ENCODE measurements around the gene MOV10L1. TPM values are rescaled to one million over a fixed set of nuclear protein-coding genes. Genes with fewer than 3 reads are reported as not detected.
A peak's percentile ranks its signal among the peaks of the same experiment; 100 is the strongest.

The MOV10L1 gene
- total and polyA plus RNA-seq, 9 of the 15 experiments (the other 6 are each of a cell fraction or from before 2014, with no cell fraction given): 0.06 to 0.43 (median 0.15) TPM

- 59% methylated on average over 4 of the region's 6 CpGs for WGBS (ENCODE audit: insufficient coverage, low coverage, missing lambda C conversion rate)
- Histone ChIP-seq H3K27me3 (ENCODE audit: control insufficient read depth in 2 of 2, insufficient read depth in 2 of 2, low read length in 2 of 2) (no peaks in the 10 kb centered on the region), H3K4me1 (replicated peaks in 1 of 2; ENCODE audit: control insufficient read depth in 2 of 2, insufficient read depth in 2 of 2, low read length in 2 of 2) (peaks cover 8 to 60% of the 10 kb centered on the region in 2 experiments; a peak in 4 of 5 replicates), H3K9me1 (ENCODE audit: control insufficient read depth, insufficient read depth, low read length) (no peaks in the 10 kb centered on the region), H3K9me3 (replicated peaks; ENCODE audit: control insufficient read depth, insufficient read depth, low read depth, low read length) (no peaks in the 10 kb centered on the region), H3K9ac (ENCODE audit: insufficient read depth in 1 of 2, low read depth in 2 of 2, low read length in 2 of 2) (no peak overlapping the region; a peak in 1 of 4 replicates), H3K27ac (ENCODE audit: extremely low read depth, low read depth, low read length) (no peak overlapping the region), H4K20me1 (replicated peaks; ENCODE audit: control insufficient read depth, insufficient read depth, low read length) (no peaks in the 10 kb centered on the region), H3K79me2 (ENCODE audit: control insufficient read depth, insufficient read depth, low read length) (no peaks in the 10 kb centered on the region), H3K36me3 (ENCODE audit: control insufficient read depth, insufficient read depth, low read length) (no peaks in the 10 kb centered on the region), H3K4me3 (no peak overlapping the region), H3K4me2 (ENCODE audit: insufficient read depth, low read length) (no peak overlapping the region), H2AFZ (ENCODE audit: low read depth, low read length) (no peak overlapping the region)
- no TSS peak for BruUV-seq (replicated peaks)
- ATAC-seq: no peak
- ChIA-PET CTCF (ENCODE audit: low intra/inter-chr PET ratio) (no interaction called here), POLR2A (interaction anchor here (1.1 kb wide), 1 partner anchor 13 kb away, joined by 3 read pairs; no protein-coding TSS in a partner anchor)
- DNase-seq (ENCODE audit: extremely low read depth in 1 of 4, low spot score in 3 of 4): no peak
- peak; percentile 15; the same call in 1 of the 2 replicates for TF ChIP-seq RBFOX2 (IDR thresholded peaks at IDR 0.05; ENCODE audit: low read depth, low read length)
- TF ChIP-seq, protein P1, sequence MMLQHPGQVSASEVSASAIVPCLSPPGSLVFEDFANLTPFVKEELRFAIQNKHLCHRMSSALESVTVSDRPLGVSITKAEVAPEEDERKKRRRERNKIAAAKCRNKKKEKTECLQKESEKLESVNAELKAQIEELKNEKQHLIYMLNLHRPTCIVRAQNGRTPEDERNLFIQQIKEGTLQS (IDR thresholded peaks at IDR 0.05): no peak
- TF ChIP-seq, protein P1 (CRISPR knock-in tag; conservative IDR thresholded peaks at IDR 0.05): no peak
- FAIRE-seq: no peak
- in situ Hi-C loops (cut with MboI): no loop called here
- intact Hi-C loops (cut with micrococcal nuclease): no loop called here
These were observed 84.2 kb downstream of the MOV10L1 start for GRCh38 chr22:50173983-50174355.

Data from K562 (cell line).